SK-N-SH treated with all-trans-retinoic acid at 6 μM for 48 hours (cell line): ENCODE data around the gene PDLIM4.

Experiments
- ATAC-seq: fragments of 200-7000 bp; cut with Tn5 transposase; 3 replicates; pipeline ENCODE4 v1.9.1; 2020; ENCODE audit warnings: mild to moderate bottlenecking, moderate library complexity
- GLIS3 ChIP-seq: fragments of 250-450 bp; sonication (Bioruptor Pico); IDR thresholded peaks from 2 replicates; pipeline ENCODE4 v1.5.0; 2020; ENCODE audit warnings: mild to moderate bottlenecking, moderate library complexity
- ISL1 ChIP-seq: fragments of 250-450 bp; sonication (Bioruptor Pico); IDR thresholded peaks from 2 replicates; pipeline ENCODE4 v2.1.2; 2022; ENCODE audit warnings: mild to moderate bottlenecking, moderate library complexity
- PPARA ChIP-seq: fragments of 250-450 bp; sonication (Bioruptor Pico); IDR thresholded peaks from 2 replicates; pipeline ENCODE4 v1.5.0; 2020; ENCODE audit warnings: mild to moderate bottlenecking, borderline replicate concordance
- RARB ChIP-seq: fragments of 250-450 bp; sonication (Bioruptor Pico); IDR thresholded peaks from 2 replicates; pipeline ENCODE4 v1.8.0; 2021; ENCODE audit warnings: mild to moderate bottlenecking, moderate library complexity
- SNAI2 ChIP-seq: fragments of 250-450 bp; sonication (Bioruptor Pico); IDR thresholded peaks from 2 replicates; pipeline ENCODE4 v1.5.0; 2020; ENCODE audit warnings: mild to moderate bottlenecking, moderate library complexity
- TCF4 ChIP-seq: fragments of 250-450 bp; sonication (Bioruptor Pico); IDR thresholded peaks from 2 replicates; pipeline ENCODE4 v1.8.0; 2021; ENCODE audit warnings: mild to moderate bottlenecking, moderate library complexity, borderline replicate concordance
- ZC3H10 ChIP-seq: fragments of 250-450 bp; sonication (Bioruptor Pico); IDR thresholded peaks from 2 replicates; pipeline ENCODE4 v1.5.1; 2021; ENCODE audit warnings: mild to moderate bottlenecking, moderate library complexity
- ZFP3 ChIP-seq: fragments of 250-450 bp; sonication (Bioruptor Pico); IDR thresholded peaks from 2 replicates; pipeline ENCODE4 v1.5.0; 2020; ENCODE audit warnings: mild to moderate bottlenecking, moderate library complexity
- ZFP30 ChIP-seq: fragments of 450-650 bp; formaldehyde crosslinking; IDR thresholded peaks from 2 replicates; pipeline ENCODE4 v1.5.0; 2022; ENCODE audit warnings: mild to moderate bottlenecking, moderate library complexity
- ZNF565 ChIP-seq: fragments of 450-650 bp; formaldehyde crosslinking; conservative IDR thresholded peaks from 2 replicates; pipeline ENCODE4 v1.5.0; 2020; ENCODE audit warnings: low read depth, mild to moderate bottlenecking, moderate library complexity
- ZNF70 ChIP-seq: fragments of 450-650 bp; formaldehyde crosslinking; IDR thresholded peaks from 2 replicates; pipeline ENCODE4 v1.5.0; 2020; ENCODE audit warnings: mild to moderate bottlenecking, moderate library complexity
- ZNF8 ChIP-seq: fragments of 450-650 bp; formaldehyde crosslinking; IDR thresholded peaks from 2 replicates; pipeline ENCODE4 v1.5.0; 2020; ENCODE audit warnings: mild to moderate bottlenecking, moderate library complexity
- TF ChIP-seq, protein P1 (sequence below): fragments of 250-450 bp; sonication (Bioruptor Pico); IDR thresholded peaks from 2 replicates; pipeline ENCODE4 v1.5.0; 2020; ENCODE audit warnings: mild to moderate bottlenecking, moderate library complexity
- TF ChIP-seq, protein P2 (sequence below): fragments of 250-450 bp; sonication (Bioruptor Pico); IDR thresholded peaks from 2 replicates; pipeline ENCODE4 v1.8.0; 2021; ENCODE audit warnings: low read depth, mild to moderate bottlenecking, moderate library complexity, borderline replicate concordance
- TF ChIP-seq, protein P3 (sequence below): fragments of 250-450 bp; sonication (Bioruptor Pico); IDR thresholded peaks from 2 replicates; pipeline ENCODE4 v1.8.0; 2020; ENCODE audit warnings: mild to moderate bottlenecking, moderate library complexity, borderline replicate concordance
- TF ChIP-seq, protein P4 (sequence below): fragments of 250-450 bp; sonication (Bioruptor Pico); IDR thresholded peaks from 2 replicates; pipeline ENCODE4 v1.5.1; 2020; ENCODE audit warnings: low read depth, mild to moderate bottlenecking, moderate library complexity
- TF ChIP-seq, protein P5 (sequence below): fragments of 250-450 bp; sonication (Bioruptor Pico); IDR thresholded peaks from 2 replicates; pipeline ENCODE4 v1.5.1; 2021; ENCODE audit warnings: mild to moderate bottlenecking, moderate library complexity

Gene PDLIM4

DNA sequence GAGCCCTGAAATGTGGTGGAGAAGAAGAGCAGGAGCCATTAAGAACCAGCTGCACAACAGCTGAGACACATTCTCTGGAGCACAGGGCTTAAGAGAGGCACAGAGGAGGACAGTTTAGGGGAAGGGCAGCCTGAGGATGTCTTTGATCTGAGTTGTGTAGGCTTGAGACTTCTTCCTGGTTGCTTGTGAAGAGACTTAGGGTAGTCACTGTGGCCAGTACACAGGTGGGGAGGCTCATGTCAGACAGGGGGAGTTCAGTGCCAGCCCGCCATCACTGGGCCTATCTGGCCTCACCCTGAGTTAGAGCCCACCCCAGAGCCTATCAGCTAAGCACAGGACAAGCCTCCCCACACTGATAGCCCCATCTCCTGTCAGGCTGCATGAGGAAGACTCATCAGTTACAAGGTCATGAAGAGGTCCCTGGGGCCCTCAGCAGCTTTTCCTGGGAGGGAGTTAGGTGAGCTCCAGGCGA is 56.5 kb downstream of the PDLIM4 start:
- TF ChIP-seq ZC3H10 (no peak), ZNF565 (CRISPR knock-in tag) (no peak), ZNF70 (CRISPR knock-in tag) (no peak), ISL1 (CRISPR knock-in tag) (no peak), GLIS3 (CRISPR knock-in tag) (no peak), ZFP30 (CRISPR knock-in tag) (no peak)
- TF ChIP-seq, protein P1, sequence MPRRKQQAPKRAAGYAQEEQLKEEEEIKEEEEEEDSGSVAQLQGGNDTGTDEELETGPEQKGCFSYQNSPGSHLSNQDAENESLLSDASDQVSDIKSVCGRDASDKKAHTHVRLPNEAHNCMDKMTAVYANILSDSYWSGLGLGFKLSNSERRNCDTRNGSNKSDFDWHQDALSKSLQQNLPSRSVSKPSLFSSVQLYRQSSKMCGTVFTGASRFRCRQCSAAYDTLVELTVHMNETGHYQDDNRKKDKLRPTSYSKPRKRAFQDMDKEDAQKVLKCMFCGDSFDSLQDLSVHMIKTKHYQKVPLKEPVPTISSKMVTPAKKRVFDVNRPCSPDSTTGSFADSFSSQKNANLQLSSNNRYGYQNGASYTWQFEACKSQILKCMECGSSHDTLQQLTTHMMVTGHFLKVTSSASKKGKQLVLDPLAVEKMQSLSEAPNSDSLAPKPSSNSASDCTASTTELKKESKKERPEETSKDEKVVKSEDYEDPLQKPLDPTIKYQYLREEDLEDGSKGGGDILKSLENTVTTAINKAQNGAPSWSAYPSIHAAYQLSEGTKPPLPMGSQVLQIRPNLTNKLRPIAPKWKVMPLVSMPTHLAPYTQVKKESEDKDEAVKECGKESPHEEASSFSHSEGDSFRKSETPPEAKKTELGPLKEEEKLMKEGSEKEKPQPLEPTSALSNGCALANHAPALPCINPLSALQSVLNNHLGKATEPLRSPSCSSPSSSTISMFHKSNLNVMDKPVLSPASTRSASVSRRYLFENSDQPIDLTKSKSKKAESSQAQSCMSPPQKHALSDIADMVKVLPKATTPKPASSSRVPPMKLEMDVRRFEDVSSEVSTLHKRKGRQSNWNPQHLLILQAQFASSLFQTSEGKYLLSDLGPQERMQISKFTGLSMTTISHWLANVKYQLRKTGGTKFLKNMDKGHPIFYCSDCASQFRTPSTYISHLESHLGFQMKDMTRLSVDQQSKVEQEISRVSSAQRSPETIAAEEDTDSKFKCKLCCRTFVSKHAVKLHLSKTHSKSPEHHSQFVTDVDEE = no peak
- TF ChIP-seq, protein P2, sequence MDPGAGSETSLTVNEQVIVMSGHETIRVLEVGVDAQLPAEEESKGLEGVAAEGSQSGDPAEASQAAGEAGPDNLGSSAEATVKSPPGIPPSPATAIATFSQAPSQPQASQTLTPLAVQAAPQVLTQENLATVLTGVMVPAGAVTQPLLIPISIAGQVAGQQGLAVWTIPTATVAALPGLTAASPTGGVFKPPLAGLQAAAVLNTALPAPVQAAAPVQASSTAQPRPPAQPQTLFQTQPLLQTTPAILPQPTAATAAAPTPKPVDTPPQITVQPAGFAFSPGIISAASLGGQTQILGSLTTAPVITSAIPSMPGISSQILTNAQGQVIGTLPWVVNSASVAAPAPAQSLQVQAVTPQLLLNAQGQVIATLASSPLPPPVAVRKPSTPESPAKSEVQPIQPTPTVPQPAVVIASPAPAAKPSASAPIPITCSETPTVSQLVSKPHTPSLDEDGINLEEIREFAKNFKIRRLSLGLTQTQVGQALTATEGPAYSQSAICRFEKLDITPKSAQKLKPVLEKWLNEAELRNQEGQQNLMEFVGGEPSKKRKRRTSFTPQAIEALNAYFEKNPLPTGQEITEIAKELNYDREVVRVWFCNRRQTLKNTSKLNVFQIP (CRISPR knock-in tag) = no peak
- TF ChIP-seq, protein P3, sequence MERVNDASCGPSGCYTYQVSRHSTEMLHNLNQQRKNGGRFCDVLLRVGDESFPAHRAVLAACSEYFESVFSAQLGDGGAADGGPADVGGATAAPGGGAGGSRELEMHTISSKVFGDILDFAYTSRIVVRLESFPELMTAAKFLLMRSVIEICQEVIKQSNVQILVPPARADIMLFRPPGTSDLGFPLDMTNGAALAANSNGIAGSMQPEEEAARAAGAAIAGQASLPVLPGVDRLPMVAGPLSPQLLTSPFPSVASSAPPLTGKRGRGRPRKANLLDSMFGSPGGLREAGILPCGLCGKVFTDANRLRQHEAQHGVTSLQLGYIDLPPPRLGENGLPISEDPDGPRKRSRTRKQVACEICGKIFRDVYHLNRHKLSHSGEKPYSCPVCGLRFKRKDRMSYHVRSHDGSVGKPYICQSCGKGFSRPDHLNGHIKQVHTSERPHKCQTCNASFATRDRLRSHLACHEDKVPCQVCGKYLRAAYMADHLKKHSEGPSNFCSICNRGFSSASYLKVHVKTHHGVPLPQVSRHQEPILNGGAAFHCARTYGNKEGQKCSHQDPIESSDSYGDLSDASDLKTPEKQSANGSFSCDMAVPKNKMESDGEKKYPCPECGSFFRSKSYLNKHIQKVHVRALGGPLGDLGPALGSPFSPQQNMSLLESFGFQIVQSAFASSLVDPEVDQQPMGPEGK (CRISPR knock-in tag) = no peak
- TF ChIP-seq, protein P4, sequence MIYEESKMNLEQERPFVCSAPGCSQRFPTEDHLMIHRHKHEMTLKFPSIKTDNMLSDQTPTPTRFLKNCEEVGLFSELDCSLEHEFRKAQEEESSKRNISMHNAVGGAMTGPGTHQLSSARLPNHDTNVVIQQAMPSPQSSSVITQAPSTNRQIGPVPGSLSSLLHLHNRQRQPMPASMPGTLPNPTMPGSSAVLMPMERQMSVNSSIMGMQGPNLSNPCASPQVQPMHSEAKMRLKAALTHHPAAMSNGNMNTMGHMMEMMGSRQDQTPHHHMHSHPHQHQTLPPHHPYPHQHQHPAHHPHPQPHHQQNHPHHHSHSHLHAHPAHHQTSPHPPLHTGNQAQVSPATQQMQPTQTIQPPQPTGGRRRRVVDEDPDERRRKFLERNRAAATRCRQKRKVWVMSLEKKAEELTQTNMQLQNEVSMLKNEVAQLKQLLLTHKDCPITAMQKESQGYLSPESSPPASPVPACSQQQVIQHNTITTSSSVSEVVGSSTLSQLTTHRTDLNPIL = no peak
- TF ChIP-seq, protein P5, sequence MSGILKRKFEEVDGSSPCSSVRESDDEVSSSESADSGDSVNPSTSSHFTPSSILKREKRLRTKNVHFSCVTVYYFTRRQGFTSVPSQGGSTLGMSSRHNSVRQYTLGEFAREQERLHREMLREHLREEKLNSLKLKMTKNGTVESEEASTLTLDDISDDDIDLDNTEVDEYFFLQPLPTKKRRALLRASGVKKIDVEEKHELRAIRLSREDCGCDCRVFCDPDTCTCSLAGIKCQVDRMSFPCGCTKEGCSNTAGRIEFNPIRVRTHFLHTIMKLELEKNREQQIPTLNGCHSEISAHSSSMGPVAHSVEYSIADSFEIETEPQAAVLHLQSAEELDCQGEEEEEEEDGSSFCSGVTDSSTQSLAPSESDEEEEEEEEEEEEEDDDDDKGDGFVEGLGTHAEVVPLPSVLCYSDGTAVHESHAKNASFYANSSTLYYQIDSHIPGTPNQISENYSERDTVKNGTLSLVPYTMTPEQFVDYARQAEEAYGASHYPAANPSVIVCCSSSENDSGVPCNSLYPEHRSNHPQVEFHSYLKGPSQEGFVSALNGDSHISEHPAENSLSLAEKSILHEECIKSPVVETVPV = no peak
- ATAC-seq = no peak

DNA sequence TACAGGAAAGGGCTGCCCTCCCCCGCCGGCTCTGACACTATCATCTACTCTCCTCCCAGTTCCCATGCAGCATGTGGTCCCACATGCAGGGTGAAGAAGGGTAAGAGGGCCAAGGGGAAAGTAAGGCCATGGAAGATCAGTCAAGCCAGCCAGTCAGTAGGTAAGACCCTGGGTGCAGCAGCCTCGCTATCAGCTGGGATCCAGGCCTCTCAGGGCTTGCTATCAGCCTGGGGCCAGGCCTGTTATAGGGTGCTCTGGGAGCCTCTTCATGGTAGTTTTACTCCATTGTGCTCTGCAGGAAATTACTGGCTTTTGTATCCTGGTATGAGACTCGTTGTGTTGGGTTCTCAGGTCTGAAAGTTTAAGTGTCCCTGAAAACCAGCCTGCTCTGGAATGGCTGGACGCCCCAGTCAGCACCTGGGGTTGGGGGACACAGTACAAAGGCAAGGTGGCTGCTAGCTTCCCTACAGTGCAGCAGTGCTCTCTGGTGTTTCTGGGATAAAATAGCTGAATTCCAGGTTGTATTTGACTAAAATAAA is 58.1 kb downstream of the PDLIM4 start:
- 0 out of 3 replicates have a peak, but pooled peaks have one; percentile 23 for ATAC-seq
- TF ChIP-seq ZFP3 (no peak), RARB (no peak), PPARA (CRISPR knock-in tag) (no peak), SNAI2 (CRISPR knock-in tag) (no peak), ZC3H10 (no peak), TCF4 (no peak), ZFP30 (CRISPR knock-in tag) (no peak), ZNF8 (CRISPR knock-in tag) (no peak), ZNF565 (CRISPR knock-in tag) (no peak)
- TF ChIP-seq, protein P3 (CRISPR knock-in tag) = no peak
- TF ChIP-seq, protein P1 = no peak
- TF ChIP-seq, protein P4 = no peak
